ENCODE results near the gene SLC2A4RG.
"Not testable (repeated sequence)": the region's sequence is repeated elsewhere in the genome, so short reads cannot be mapped to it uniquely, and the experiment has no call there.

The SLC2A4RG gene

GRCh38 chr20:63714858-63715257, 24.7 kb upstream of the SLC2A4RG start:
- no peak for FAIRE-seq

GRCh38 chr20:63718996-63719395, 20.6 kb upstream of the SLC2A4RG start:
- FAIRE-seq: no peak

- FAIRE-seq: not testable (repeated sequence)
Measured at GRCh38 chr20:63722967-63723622, 16.5 kb upstream of the SLC2A4RG start.

GRCh38 chr20:63730189-63730733, 9.3 kb upstream of the SLC2A4RG start:
- FAIRE-seq: not testable (repeated sequence)

GRCh38 chr20:63731410-63731809, 8.2 kb upstream of the SLC2A4RG start:
- no peak for FAIRE-seq

- no peak for FAIRE-seq
Measured at GRCh38 chr20:63732118-63733095, 7.2 kb upstream of the SLC2A4RG start.

GRCh38 chr20:63733117-63733516, 6.5 kb upstream of the SLC2A4RG start:
- no peak for FAIRE-seq

- no peak for FAIRE-seq
Measured at GRCh38 chr20:63733579-63734081, 5.9 kb upstream of the SLC2A4RG start.

GRCh38 chr20:63734111-63734945, 5.2 kb upstream of the SLC2A4RG start:
- FAIRE-seq: no peak

- FAIRE-seq: no peak
Measured at GRCh38 chr20:63734946-63735858, 4.4 kb upstream of the SLC2A4RG start.

- no peak for FAIRE-seq
Measured at GRCh38 chr20:63735859-63736718, 3.5 kb upstream of the SLC2A4RG start, which contains the start of gene LIME1. Gene LIME1, plus strand, starts transcription at chr20:63736664. Its CDS starts 886 bp downstream, at chr20:63737550.

- no peak for FAIRE-seq
Measured at GRCh38 chr20:63736893-63737694, 2.5 kb upstream of the SLC2A4RG start.

- FAIRE-seq: no peak
Measured at GRCh38 chr20:63737695-63737944, 2.0 kb upstream of the SLC2A4RG start.

- no peak for FAIRE-seq
Measured at GRCh38 chr20:63737945-63738686, 1.5 kb upstream of the SLC2A4RG start.

- FAIRE-seq: no peak
Measured at GRCh38 chr20:63738687-63739129, 868 bp upstream of the SLC2A4RG start.

GRCh38 chr20:63740070-63740626, 572 bp downstream of the SLC2A4RG start:
- no peak for FAIRE-seq

GRCh38 chr20:63740627-63741353, 1.2 kb downstream of the SLC2A4RG start:
- FAIRE-seq: no peak

- FAIRE-seq: no peak
Measured at GRCh38 chr20:63741354-63741675, 1.7 kb downstream of the SLC2A4RG start.
